Hippocampal formation (tissue), 2 donors: ENCODE measurements around the gene ZC3H7A.
"Not testable (repeated sequence)": the region's sequence is repeated elsewhere in the genome, so short reads cannot be mapped to it uniquely, and the experiment has no call there.

Experiments used
- DNase-seq, 2 donors: peaks; one replicate each; lab custom pipeline; 2025; lab: John Stamatoyannopoulos, UW

The ZC3H7A gene

DNA sequence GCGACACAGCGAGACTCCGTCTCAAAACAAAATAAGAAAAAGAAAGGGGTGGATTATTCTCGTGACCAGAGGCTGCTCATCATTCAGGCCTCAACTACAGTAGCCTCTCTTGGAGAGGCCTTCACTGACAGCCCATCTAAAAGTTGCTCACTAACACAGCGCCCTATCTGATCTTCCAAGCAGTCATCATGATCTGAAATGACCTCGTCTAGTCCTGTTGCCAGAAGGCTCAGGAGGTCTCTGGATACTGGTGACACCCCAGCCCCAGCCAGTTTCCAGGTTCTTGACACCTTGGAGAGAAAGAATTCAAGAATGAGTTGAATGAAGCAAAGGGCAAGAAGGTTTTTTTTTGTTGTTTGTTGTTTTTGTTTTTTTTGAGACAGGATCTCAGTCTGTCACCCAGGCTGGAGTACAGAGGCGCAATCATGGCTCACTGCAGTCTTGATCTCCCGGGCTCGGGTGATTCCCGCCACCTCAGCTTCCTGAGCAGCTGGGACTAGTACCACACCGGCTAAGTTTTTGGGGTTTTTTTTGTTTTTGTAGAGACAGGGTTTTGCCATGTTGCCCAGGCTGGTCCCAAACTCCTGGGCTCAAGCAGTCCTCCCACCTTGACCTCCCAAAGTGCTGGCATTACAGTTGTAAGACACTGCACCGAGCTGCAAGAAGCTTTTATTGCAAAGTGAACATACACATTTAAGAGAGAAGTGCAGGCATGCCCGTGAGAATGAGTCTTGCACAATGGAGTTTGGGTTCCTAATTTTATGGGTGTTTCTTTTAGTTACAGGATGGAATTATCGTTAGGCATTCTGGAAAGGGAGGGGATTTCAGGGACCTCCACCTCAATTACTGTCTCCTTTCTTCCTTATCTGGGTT is 2.7 kb upstream of the ZC3H7A start:
- DNase-seq: no peak

DNA sequence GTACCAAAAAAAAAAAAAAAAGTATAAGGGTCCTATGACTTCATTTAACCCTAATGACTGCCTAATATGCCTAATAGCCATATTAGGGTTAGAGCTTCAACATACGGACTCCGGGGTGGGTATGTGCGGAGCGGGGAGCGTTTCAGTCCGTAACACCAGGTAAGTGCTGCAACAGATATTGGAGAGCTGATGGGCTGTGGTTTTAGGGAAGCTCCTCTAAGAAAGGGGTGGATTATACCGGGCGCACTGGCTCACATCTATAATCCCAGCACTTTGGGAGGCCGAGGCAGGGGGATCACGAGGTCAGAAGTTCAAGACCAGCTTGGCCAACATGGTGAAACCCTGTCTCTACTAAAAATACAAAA is 1.9 kb upstream of the ZC3H7A start:
- DNase-seq: no peak

DNA sequence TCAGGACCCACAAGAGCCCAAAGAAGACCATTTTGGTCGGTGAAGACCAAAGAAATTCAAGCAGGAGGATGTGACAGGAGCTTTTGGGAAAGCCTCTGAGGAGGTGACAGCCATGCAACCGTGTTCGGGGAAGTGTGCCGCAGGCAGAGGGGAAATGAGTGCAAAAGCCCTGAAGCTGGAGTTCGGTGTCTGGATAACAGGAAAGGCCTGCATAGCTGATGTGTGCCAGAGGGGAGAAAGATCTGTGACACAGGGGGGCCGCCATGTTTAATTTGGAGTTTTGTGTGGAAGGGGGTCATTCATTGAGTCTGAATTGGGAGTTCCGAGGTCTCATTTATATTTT is 870 bp upstream of the ZC3H7A start:
- DNase-seq: no peak

DNA sequence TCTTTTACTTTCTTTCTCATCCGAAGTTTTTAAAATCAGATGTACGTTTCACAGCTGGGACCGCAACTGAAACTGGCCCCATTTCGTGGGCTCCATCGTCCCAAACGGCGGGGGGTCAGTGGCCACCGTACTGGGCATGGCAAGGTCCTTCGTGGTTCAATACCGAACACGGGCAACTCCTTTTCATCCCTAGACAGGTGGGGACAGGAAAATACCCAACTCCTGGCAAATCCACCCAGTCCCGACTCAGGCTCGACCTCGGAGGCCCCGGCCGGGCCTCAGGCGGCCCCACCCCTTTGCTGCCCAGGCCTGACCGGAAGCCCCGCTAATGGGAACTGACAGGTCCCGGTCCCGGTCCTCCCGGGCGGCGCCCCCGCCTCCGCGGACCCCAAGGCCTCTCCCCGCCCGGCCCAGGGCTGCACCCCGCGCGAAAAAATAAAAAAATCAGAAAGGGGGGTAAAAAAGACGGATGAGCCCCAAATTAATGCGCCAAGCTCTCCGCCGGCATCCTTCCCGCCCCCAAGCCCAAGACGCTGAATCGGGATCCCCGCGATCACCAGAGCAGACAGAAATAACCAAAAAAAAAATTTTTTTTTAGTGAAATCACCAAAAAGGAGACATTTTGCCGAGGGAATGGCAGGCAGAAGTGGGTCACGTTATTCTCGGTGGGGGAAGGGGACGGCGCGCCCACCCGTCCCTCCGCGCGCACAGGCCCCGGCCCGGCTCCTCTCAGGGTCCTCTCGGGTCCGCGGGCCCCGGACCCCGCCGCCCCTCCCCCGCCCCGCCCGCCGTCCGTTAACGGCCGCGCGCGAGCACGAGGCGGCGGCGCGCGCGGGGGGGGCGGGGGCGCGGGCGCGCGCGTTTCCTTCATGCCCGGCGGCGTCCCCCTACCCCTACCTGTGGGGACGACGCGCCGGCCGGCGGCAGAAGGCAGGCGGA is 562 bp downstream of the ZC3H7A start:
- peak in 1 of 2 donors; percentile 33 for DNase-seq

DNA sequence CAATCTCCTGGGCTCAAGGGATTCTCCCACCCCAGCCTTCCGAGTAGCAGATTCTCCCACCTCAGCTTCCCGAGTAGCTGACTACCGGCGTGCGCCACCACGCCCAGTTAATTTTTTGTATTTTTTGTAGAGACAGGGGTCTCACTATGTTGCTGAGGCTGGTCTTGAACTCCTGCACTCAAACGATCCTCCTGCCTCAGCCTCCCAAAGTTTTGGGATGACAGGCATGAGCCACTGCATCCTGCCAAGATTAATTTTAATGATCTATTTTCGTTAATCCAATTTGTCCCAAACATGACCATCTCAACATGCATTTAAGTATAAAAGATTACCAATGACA is 1.2 kb downstream of the ZC3H7A start:
- no peak for DNase-seq

DNA sequence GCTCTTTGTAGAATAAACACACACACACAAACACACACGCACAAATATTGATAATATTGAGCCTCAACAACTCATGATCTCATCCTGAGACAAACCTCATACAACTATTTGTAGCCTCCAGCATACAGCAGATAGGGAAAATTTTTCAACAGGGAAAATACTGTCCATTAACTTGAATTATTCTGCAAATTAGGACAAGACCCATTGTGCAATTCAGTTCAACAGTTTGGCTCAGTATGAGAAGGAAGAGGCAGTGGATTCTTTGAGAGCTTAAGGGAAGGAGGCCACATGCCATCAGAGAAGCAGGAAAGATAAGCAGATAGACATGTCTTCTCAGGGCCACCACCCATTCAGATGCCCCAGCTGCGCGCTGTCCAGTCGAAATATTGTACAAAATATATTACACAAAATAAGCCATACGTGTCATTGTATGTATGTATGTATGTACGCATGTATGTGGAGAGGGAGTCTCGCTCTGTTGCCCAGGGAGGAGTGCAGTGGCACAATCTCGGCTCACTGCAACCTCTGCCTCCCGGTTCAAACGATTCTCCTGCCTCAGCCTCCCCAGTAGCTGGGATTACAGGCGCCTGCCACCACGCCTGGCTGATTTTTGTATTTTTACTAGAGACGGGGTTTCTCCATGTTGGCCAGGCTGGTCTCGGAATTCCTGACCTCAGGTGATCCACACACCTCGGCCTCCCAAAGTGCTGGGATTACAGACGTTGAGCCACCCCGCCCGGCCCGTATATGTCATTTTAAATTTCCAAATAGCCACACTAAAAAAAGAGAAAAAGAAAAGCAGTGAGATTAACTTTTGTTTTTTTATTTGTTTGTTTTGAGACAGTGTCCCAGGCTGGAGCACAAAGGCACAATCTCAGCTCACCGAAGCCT is 1.8 kb downstream of the ZC3H7A start:
- no peak for DNase-seq

DNA sequence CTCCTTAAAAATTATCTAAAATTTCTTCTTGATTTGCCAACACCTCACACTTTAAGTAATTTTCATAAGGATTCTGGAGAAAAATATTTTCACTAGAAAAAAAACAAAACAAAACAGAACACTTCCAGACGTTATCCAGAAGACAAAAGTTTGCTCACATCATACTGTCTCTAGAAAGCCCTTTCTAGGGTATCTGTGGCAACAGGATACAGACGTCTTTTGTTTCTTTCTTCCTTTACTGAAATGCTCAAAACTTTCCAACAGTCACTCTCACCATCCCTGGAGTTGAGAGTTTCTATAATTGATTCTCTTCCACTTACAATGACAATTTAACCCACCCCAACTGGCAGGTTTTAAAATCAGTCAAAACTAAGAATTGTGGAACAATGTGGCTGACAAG is 2.6 kb downstream of the ZC3H7A start:
- no peak for DNase-seq

DNA sequence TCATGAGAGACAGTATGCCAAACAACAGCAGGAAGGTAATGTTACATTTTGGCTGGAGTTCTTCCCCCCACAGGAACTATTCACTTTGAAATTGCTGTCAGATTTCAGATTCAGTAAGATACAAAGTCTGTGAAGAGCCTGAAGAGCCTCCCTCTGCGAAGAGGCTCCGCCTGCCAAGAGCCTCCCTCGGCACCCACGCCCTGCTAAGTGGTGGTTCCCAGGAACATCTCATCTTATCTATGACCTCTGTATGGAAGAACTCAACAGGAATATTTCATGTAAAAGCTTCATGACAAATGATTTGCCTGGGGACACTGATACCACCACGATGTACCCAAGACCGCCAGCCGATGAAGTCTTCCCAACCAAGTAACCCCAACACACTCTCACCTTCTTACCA is 3.2 kb downstream of the ZC3H7A start:
- no peak for DNase-seq

DNA sequence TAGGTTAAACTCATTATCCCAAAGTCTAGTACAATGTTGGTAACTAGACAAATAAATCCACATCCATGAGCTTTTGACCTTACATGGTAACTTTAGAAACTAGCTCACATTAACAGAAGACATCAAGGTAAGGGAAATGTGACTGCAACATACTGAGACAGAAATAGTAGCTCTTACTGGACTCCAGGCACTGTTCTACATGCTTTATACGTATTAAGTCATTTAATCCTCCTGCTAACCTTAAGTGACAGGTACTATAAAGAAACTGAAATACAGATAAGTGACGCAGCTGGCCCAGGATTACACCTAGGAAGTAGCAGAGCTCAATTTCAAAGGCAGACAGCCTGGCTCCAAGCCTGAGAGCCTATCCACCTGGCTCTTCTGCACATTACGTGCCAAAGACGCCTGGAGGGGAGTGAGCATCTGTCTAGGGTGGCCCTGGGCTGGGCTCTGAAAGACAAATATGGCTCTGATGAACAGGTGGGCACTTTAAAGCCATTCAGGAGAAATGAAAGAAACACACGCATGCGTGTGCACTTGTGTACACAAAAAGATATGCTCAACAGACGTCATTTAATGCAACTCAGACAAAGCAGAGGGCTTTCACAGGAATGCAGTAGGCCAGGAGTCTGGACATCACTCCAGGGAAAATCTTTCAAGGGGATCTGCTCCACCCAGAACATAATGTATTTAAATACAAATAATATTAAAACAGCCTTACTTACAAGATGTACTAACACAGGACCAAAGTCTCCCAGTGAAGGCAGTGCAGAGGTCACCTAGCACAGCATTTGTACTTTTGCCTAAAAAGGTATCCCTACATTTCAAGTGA is 4.4 kb downstream of the ZC3H7A start:
- DNase-seq: no peak

DNA sequence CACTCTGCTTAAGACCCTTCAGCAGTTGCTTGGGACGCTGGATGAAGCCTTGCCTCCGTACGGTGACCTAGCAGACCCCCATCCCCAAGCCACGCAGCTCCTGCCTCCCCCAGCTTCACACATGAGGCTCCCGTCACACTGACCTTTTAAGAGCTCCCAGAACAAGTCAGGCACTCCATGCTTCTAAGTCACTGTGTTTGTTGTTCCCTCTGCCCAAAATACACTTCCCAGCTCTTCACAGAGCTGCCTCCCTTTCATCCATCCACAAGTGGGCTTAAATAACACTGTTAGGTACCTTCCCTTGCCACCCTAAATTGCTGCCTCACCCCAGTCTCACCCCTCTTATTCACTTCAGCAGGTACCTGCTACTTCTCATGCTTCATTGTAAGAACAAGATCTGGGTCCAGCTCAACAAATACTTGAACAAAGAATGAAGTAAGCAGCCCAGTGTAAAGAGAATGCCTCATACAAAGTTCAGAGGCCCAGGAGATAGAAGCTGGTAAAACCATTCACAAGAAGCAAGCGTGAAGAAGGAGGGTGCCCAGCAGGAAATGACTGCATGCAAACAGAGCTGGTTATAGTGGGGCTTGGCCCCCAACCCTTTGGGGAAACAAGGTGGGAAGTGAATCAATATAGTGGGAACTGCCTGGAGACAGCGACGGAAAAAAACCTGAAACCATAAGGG is 5.8 kb downstream of the ZC3H7A start:
- DNase-seq: no peak

DNA sequence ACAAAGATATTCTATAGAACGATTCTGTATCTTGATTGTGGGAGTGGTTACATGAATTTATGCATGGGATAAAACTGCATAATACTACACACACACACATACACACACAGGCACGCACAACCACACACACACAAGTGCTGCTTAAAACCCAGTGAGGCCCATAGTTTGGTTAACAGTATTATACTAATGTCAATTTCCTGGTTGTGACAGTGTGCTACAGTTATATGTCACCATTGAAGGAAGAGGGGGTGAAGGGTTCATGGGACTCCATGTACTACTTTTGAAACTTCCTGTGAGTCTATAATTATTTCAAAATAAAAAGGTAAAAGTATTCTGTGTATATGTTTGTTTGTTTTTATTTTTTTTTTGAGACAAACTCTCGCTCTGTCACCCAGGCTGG is 8.1 kb downstream of the ZC3H7A start:
- no peak for DNase-seq

DNA sequence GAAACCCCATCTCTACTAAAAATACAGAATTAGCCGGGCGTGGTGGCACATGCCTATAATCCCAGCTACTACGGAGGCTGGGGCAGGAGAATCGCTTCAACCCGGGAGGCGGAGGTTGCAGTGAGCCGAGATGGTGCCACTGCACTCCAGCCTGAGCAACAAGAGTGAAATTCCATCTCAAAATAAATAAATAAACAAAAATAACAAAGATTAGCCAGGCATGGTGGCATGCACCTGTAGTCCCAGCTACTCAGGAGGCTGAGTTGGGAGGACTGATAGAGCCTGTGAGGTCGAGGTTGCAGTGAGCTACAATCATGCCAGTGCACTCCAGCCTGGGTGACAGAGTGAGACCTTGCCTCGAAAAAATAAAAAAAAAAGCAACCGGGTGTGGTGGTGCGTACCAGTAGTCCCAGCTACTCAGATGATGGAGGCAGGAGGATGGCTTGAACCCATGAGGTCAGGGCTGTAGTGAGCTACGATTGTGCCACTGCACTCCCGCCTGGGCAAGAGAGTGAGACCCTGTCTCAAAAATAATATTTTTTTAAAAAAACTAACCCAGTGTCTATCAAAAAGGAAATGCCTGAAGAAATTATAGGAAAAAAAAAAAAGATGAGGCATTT is 12.0 kb downstream of the ZC3H7A start:
- not testable (repeated sequence) for DNase-seq

DNA sequence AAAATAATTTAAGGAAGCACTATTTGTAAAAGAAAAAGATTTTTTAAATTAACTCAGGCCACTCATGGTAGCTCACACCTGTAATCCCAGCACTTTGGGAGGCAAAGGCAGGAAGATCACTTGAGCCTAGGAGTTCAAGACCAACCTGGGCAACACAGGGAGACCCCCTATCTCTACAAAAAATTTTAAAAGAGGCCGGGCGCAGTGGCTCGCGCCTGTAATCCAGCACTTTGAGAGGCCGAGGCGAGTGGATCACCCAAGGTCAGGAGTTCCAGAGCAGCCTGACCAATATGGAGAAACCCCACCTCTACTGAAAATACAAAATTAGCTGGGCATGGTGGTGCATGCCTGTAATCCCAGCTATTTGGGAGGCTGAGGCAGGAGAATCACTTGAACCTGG is 12.7 kb downstream of the ZC3H7A start:
- DNase-seq: not testable (repeated sequence)

DNA sequence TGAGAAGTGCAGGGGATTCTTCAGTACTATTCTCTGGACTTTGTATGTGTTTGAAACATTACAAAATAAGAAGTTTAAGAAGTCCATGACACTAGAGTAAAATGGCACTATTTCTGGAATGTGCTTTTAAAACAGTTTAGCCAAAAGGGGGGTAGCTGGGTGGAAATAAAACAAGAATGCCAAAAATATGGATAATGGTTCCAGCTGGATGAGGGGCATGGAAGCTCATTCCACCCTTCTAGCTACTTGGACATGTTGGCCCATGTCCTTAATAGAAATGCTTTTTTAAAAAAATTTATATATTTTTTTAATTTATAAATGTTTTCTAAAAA is 13.1 kb downstream of the ZC3H7A start:
- no peak for DNase-seq

DNA sequence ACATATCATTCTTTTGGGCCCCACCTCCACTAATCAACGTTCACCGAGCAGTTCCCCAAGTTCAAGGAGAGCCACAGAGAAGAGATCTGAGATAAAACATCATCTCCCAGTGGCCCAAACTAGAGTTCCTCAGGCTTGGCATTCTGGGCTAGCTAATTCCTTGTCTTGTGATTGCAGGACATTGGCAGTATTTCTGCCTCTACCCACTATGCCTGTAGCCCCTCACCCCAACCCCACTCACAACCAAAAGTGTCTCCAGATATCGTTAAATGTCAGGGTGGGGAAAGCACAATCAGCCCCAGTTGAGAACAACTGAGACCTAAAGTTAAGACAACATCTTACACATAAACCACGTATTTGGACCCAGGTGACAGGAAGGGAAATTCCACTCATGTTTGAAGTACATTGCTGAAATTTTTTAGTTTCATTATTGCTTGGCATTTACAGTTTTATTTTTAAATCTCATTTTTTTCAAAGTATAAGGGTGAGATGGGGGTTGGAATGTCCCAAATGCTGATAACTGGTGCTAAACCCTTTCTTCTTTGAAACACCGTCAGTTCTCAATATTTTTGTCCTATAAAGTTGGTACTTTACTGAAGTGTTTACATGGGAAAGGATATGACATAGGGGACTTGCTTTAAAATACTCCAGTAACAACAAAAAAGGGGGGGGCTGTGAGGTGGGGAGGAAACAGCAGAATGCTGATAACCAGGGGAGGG is 13.6 kb downstream of the ZC3H7A start:
- DNase-seq: no peak

DNA sequence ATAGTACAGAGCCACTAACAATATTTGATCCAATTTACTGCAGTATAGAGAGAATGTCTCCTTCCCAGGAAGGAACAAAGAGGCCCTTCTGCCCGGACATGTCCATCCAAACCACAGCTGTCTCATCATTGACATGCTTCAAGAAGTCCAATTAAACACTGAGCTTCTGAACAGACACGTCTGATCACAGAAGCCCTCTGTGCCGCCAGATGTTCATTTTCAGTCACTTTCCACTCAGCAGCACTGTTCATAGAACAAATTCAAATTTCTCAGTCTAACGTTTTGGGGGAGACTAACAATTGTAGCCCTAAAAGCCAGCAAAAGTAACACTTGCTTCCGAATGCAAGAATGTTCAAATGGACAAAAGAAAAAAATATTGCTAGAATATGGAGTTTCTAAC is 15.3 kb downstream of the ZC3H7A start:
- peak; percentile 49 to 62 for DNase-seq

DNA sequence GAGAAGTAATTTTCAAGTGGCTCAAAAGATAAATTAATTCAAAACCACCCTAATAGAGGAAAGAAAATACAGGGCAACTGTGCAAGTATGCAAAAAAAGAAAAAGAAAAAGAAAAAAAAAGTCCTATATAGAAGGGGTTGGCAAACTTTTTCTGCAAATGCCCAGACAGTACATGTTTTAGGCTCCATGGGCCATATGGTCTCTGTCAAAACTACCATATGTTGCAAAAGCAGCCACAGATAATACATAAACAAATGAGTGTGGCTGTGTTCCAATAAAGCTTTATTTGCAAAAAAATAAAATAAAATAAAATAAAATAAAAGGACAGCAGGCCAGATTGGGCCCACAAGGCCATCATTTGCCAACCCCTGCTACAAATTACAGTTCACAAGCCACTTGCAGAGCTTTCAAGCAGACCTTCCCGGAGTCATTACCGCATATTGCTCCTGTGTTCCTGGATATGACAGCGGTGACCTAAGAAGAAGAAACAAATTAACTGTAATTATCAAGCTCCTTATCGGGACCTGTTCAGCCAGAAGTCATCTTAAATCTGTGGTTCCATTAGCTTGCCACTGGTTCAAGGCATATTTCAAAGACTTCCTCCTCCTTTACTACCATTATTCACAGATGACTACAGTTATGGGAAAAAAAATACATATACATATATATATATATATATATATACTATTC is 15.9 kb downstream of the ZC3H7A start:
- no peak for DNase-seq

DNA sequence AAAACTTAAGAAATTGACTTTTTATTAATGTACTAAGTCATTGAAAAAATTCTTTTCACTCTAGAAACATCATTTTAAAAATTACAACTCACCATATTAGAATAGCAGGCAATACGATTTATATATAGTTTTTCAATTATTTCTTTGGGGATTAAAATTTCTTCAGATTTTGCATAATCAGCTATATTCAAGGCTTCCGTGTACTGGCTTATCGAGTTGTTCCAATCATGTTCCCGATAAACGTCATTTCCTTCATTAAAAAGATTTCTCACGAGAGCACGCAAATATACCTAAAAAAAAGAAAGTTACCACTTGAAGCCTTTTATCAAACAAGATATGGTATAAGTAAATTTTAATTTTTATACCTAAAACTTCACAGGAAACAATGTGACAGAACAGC is 18.0 kb downstream of the ZC3H7A start:
- no peak for DNase-seq

DNA sequence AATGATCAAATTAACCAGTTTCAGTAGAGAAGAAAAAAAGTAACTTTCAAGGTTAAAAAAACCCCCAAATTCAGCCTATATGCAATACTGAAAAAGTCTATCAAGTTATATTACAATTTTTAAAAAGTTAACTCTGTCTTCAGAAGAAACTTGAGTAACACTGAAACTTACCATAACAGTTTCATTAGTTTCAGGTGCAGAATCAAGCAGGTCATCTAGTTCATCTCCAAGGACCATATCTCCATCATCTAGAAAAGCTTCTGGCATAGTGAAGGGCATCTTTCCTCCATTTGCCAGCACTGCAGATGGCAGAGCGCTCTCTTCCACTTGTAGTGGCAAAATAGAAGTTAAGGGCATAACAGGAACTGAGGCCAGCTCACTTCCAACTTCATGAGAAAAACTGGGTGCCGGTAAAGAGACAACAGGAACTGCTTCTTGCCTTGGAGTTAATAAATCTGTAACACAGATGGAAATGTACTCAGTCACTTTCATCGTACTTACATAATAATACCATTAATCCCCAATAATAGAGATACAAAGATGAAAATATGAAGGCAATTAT is 22.9 kb downstream of the ZC3H7A start:
- no peak for DNase-seq
